C1 segment of cervical spinal cord (tissue), 14 donors: Measurements from ENCODE around the gene TNRC6C.
A peak's percentile ranks its signal among the peaks of the same experiment; 100 is the strongest.

Experiments
- DNase-seq, 14 donors: peaks; one replicate each; lab custom pipeline; 2025; lab: John Stamatoyannopoulos, UW

The TNRC6C gene

DNA sequence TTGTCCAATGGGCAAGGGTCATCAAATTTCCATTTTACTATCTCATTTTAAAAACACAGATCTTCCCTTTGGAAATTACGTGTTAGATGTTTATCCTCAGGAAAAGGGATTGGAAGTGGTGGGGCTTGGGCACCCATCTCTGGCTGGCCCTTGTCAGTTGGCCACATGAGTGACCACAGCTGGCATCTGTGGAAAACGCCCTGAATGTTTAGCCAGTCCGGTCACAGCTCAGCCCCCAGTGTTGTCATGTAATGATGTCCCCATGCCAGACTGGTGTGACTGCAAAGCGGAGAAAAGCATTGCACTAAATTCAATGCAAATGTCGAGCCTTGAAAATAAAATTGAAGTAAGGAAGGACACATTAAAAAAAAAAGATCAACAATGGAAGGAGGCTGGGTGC is 117.0 kb downstream of the TNRC6C start:
- peak in 3 of 14 donors; percentile 2 to 41 (median 28) for DNase-seq

GRCh38 chr17:78079253-78079652 is 120.8 kb downstream of the TNRC6C start:
- DNase-seq: no peak

DNA sequence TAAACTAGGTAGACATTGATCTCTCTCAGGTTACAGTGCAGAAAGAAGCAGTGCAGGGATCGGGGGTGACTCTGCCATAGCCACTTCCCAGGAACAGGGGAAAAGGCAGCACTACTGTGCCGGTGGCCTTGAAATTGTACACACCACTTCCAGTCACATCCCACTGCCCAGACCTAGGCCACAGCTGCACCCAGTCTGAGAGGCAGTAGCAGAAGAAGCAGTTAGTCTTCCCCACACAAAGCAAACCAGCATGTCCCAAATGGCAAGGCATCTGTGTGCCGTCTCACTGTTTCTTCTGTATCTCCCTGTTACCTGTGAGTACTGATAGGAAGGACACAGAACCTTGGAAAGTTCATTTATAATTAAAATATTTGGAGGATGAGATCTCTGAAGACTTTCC is 123.0 kb downstream of the TNRC6C start:
- no peak for DNase-seq

GRCh38 chr17:78082355-78082872 is 123.9 kb downstream of the TNRC6C start:
- DNase-seq: peak in 1 of 14 donors; percentile 28

- DNase-seq: no peak
Observed at GRCh38 chr17:78082988-78083387, 124.5 kb downstream of the TNRC6C start.

DNA sequence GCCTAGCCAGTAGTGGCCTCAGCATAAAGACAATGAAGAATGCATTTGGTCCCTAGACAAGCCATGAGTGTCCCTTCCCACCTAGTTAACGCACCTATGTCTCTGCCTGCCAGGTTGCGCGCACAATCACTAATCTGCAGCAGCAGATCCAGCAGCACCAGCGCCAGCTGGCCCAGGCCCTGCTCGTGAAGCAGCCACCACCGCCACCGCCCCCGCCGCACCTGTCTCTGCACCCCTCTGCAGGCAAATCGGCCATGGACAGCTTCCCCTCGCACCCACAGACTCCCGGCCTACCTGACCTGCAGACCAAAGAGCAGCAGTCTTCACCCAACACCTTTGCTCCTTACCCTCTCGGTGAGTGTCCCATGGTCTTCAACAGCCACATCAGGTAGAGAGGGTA is 128.2 kb downstream of the TNRC6C start:
- no peak for DNase-seq

- DNase-seq: no peak
Observed at GRCh38 chr17:78088529-78088928, 130.0 kb downstream of the TNRC6C start.

- DNase-seq: no peak
Observed at GRCh38 chr17:78089576-78090281, 131.2 kb downstream of the TNRC6C start.

GRCh38 chr17:78092794-78093324 is 134.4 kb downstream of the TNRC6C start:
- DNase-seq: no peak

- DNase-seq: no peak
Observed at GRCh38 chr17:78095035-78095434, 136.5 kb downstream of the TNRC6C start.

GRCh38 chr17:78096093-78096492 is 137.6 kb downstream of the TNRC6C start:
- DNase-seq: no peak

DNA sequence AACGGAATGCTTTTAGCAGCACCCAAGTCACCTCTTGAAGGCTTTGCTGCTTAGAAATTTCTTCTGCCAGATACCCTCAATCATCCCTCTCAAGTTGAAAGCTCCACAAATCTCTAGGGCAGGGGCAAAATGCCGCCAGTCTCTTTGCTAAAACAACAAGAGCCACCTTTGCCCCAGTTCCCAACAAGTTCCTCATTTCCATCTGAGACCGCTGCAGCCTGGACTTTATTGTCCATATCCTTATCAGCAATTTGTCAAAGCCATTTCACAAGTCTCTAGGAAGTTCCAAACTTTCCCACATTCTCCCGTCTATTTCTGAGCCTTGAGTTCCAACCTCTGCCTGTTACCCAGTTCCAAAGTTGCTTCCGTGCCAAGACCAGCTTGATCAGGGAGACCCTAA is 142.6 kb downstream of the TNRC6C start:
- no peak for DNase-seq

DNA sequence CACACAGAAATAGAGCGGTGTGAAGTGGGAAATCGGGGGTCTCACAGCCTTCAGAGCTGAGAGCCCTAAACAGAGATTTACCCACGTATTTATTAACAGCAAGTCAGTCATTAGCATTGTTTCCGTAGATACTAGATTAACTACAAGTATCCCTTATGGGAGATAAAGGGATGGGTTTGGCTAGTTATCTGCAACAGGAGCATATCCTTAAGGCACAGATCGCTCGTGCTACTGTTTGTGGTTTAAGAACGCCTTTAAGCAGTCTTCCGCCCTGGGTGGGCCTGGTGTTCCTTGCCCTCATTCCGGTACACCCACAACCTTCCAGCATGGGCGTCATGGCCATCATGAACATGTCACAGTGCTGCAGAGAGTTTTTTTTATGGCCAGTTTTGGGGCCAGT is 143.0 kb downstream of the TNRC6C start:
- DNase-seq: no peak

DNA sequence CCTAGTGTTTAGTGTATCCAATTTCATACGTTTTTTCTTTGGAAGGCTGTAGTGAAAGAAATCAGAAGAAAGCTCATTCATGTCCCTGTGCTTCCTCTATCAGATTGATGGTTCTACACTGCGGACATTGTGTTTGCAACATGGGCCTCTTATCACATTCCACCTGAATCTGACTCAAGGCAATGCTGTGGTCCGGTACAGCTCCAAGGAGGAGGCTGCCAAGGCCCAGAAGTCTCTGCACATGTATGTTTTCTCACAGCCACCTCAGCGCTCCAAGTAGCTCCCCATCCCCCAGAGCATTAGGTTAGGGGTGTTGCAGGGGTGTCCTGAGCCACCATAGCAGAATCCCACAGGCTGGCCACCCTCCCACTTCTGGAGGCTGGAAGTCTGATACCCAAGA is 144.8 kb downstream of the TNRC6C start:
- no peak for DNase-seq

GRCh38 chr17:78104540-78104941 is 146.0 kb downstream of the TNRC6C start:
- no peak for DNase-seq

DNA sequence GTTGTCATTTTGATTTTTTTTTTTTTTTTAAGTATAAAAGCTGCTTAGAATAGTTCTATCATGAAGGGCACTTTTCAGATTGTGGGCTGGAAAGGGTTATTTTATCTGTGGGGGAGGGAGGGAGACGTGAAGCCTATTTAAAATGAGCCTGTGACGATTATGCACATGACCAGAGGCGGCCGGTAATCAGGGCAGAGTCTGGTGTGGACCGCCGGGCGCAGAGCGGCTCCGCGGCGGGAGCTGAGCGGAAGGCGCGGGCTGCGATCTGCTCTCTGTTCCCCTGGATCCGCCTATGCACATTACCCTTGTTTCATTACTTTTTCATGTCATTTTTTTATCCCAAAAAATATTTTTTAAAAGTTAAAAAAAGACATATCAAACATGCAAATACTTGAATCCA is 146.6 kb downstream of the TNRC6C start:
- DNase-seq: no peak

DNA sequence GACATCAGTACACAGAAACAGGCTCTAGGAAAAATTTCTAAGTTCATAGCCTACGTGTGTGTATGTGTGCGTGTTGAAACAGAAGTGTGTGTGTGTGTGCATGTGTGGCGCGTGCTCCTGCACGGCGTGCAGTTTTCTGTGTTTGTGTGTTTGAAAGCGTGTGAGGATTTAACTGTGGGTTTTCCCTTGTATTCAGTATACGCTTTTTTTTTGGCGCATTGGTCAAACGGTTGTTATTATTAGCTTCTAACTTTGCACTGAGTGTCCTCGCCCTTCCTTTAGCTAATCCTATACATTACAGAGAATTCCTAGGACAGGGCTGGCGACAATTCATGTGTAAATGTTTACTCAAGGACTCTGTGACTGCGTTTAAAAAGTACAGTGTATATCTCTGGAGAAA is 147.0 kb downstream of the TNRC6C start:
- DNase-seq: no peak

GRCh38 chr17:78106211-78106610 is 147.7 kb downstream of the TNRC6C start:
- no peak for DNase-seq

- no peak for DNase-seq
Observed at GRCh38 chr17:78107457-78107856, 149.0 kb downstream of the TNRC6C start.

GRCh38 chr17:78107976-78108725 is 149.6 kb downstream of the TNRC6C start:
- DNase-seq: no peak

DNA sequence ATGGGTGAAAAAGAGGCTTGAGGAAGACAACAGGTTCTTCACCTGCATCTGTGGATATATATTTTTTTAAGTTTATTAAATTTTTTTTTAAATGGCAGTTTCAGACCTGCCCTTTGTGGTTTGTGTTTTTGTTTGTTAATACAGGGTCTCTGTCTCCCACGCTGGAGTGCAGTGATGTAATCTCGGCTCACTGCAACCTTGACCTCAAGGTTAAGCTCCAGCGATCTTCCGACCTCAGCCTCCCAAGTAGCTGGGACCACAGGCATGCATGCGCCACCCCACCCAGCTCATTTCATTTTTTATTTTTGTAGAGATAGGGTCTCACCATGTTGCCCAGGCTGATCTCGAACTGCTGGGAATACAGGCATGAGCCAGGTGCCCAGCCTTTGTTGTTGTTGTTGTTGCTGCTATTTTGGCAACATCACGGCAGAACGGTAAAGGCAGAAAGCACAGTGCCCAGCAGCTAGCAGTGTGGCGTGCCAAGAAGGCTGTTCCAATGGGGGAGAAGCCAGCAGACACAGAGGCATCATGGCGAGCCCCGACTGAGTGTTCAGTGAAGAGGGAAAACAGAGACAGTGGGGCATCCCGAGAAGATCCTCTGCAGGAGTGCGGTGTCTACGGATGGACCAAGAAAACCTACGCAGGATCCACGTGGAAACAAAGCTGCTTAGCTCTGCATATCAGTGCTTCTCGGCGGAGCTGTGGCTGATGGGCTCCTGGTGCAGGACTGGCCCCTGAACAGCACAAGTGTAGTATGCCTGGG is 150.4 kb downstream of the TNRC6C start:
- DNase-seq: peak in 2 of 14 donors; percentile 37 to 82

DNA sequence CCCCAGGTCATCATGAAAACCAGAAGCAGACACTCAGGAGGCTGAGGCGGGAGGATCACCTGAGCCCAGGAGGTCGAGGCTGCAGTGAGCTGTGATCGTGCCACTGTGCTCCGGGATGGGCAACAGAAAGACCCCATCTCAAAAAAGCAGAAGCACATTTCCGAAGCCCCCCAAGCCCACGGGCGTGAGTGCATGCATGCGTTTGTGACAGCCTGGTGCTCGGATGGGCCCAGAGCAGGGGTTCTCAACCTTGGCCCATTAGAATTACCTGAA is 150.9 kb downstream of the TNRC6C start:
- DNase-seq: no peak
